HG02938 (cell line): ENCODE measurements around the gene LURAP1L.
"Not testable (repeated sequence)": the region's sequence is repeated elsewhere in the genome, so short reads cannot be mapped to it uniquely, and the experiment has no call there.

Experiments used
- ATAC-seq: cut with Tn5 transposase; IDR thresholded peaks from one replicate; pipeline ENCODE4 v1.9.1; 2021; ENCODE audit warnings: mild to moderate bottlenecking, moderate library complexity; ENCODE audit not compliant: unreplicated experiment

Gene LURAP1L

DNA sequence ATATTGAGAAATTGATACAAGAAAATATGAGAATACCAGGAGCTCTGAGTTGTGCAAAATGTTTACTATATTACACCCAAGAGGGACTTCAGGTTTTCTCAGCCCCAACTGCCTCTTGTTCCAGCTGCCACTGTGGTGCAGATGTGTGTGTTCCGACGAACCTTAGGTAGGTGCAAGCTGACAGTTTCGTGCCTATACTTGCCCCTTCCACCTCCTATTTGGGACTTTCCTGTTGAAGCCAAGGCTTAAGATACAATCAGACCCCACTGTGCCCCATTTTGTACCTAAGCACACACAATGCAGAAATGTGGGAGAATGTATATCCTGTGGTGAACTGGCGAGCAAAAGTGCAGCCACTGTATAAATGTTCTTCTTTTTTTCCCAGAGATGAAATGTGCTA lies 80.2 kb downstream of the LURAP1L start:
- ATAC-seq: no peak

DNA sequence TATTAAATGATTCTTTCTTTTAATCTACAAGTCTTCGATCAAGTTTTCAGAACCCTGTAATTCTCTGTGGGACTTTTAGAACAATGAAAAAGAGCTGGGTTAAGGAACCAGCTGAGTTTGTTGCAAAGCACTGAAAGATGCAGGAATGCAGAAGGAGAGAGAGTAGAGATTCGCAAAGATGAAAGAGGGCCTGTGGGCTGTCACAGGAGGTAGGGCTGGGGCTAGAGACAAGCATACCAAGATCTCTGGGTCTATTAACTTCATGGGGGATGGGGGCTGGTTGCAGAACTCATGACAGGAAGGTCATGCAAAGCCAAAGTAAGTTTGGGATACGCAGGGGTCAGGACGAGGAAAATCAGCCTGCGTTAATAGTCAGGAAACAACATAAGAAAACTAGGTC lies 81.8 kb downstream of the LURAP1L start:
- no peak for ATAC-seq

DNA sequence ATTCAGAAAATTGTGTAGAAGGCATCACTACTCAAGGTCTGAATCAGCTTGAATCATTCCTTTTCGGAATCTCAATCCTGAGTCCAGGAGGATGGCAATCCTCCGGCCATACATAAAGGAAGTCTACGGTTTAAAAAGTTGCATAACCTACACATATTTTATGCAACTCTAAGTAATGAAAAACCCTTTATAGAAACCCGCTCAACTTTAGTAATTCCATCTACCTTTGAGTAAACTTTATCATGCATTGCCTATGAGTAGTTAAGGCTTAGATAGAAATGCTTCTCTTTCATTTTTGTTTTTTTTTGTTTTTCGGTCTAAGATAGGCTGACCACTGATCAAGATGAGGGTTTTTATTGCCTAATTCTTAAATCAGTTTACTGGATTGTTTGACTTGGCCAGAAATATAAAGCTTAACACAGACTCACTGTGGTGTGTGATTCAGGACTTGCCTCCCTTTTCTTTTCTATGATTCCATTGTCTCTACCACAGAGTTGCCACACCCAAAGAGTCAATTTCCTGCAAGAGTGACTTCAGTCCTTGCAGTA lies 85.0 kb downstream of the LURAP1L start:
- no peak for ATAC-seq

DNA sequence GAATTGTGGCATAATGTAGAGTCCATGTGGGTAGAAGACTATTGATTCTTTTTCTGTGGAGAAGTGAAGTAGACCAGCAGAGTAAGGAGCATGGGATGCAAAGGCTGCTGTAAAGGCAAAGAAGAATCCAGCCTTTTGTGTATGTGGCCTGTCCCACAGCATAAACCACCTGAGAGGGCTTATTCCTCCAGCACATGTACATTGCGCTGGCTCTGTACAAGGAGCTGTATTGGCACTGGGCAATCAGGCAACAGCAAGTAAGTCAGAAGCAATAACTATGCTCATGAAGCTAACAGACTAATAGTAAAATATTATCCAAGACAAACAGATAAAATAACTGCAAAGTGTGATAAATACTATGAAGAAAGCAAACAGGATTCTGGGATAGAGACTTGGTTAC lies 86.2 kb downstream of the LURAP1L start:
- ATAC-seq: no peak

DNA sequence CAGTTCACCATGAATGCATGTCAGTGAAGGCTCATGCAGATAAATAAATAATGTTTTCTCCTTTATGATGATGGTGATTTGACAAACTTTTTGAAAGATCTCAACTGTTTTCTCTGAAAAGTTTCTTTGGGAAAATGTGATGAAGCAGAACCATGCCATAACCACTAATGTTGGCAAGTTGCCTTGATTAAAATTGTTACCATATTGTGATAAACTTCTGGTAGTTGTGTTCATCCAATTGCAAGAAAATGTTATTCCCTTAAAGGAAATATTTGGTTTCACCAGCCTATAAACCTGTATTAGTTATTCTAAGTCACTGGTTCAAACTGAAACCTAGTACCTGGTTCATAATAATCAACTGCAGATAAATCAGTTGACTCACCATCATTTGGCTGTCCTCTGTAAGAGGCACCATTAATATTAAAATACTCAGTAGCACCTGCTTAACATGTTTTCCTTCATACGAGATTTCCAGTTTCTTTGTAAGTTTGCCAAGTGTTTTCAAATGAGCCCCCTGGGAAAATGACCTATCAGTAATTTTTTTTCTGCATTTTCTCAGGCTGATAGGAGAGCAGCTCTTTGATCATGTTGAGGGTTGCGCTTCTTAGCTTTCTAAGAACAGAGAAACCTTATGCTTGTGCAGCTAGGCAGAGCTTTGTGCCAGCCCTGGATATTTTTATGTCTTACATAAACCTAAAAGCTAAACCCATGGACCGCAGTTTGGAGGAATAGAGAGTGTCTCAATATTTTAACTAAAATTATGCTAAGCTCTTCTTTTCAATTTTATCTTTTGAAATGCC lies 88.0 kb downstream of the LURAP1L start:
- ATAC-seq: no peak

DNA sequence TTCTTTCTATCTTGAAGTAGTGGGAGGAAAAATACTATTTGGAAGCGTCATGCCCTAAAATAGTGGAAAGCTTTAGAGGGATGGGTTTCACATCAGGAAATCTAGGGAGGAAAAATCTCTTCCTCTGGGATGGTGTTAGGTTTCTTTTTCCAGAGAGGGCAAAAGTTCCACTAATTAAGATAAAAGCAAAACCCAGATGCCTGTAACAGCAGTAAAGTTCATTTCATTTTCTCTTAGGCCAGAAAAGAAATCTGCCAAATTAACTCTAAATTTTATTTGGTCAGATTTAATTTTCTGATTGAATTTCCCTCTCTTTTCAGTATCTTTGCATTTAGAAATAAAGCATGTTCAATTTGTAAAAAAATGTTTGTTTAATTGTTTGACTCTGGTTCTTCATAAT lies 88.8 kb downstream of the LURAP1L start:
- no peak for ATAC-seq

DNA sequence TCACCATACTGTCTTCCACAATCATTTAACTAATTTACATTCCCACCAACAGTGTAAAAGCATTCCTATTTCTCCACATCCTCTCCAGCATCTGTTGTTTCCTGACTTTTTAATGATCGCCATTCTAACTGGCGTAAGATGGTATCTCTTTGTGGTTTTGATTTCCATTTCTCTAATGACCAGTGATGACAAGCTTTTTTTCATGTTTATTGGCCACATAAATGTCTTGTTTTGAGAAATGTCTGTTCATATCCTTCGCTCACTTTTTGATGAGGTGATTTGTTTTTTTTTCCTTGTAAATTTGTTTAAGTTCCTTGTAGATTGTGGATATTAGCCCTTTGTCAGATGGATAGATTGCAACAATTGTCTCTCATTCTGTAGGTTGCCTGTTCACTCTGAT lies 90.6 kb downstream of the LURAP1L start:
- ATAC-seq: not testable (repeated sequence)
